Epithelial cell of esophagus (primary cell): ENCODE results near the gene GYPA.
"Not testable (repeated sequence)": the region's sequence is repeated elsewhere in the genome, so short reads cannot be mapped to it uniquely, and the experiment has no call there.

Source experiments
- DNase-seq: peaks from one replicate; pipeline ENCODE4 v3.0.0; 2010; ENCODE audit warnings: low read depth
- H3K4me3 ChIP-seq: 2 replicates; pipeline ENCODE4 v1.5.1; 2011; ENCODE audit warnings: mild to moderate bottlenecking, low read length, control low read depth
- TF ChIP-seq, protein P1 (sequence below): IDR thresholded peaks from 2 replicates; pipeline ENCODE4 v1.5.1; 2011; ENCODE audit warnings: low read depth, mild to moderate bottlenecking, low read length, control low read depth, inconsistent platforms; ENCODE audit not compliant: insufficient read depth; ENCODE audit errors: missing control alignments

The GYPA gene

GRCh38 chr4:144115519-144115918 is 25.0 kb downstream of the GYPA start:
- TF ChIP-seq, protein P1, sequence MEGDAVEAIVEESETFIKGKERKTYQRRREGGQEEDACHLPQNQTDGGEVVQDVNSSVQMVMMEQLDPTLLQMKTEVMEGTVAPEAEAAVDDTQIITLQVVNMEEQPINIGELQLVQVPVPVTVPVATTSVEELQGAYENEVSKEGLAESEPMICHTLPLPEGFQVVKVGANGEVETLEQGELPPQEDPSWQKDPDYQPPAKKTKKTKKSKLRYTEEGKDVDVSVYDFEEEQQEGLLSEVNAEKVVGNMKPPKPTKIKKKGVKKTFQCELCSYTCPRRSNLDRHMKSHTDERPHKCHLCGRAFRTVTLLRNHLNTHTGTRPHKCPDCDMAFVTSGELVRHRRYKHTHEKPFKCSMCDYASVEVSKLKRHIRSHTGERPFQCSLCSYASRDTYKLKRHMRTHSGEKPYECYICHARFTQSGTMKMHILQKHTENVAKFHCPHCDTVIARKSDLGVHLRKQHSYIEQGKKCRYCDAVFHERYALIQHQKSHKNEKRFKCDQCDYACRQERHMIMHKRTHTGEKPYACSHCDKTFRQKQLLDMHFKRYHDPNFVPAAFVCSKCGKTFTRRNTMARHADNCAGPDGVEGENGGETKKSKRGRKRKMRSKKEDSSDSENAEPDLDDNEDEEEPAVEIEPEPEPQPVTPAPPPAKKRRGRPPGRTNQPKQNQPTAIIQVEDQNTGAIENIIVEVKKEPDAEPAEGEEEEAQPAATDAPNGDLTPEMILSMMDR = no peak
- no peak overlapping the region for H3K4me3 ChIP-seq
- no peak for DNase-seq

GRCh38 chr4:144113546-144113945 is 27.0 kb downstream of the GYPA start:
- no peak overlapping the region for H3K4me3 ChIP-seq

DNA sequence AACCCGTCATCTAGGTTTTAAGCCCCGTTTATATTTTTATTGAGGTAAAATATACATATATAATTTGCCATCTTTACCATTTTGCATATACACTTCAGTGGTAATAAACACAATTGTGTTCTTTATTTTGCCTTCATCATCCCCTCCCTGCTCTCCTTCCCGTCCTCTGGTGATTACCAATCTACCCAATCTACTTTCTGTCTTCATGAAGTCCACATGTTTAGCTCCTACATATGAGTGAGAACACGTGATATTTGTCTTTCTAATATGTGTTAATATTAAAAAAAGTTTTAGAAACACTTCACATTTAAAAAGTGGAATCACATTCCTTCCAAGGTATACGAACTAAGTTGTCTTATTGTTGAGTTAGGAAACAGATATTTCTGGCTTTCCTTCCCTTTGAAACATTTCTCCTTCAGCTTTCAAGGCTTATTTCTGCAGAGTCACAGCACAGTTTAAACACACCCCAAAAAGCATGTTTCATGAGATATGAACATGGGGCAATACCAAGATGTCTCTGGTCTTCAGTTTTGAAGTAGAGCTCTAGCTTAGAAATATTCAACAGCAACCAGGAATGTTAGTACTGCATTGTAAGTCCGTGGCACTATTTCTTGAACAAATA is 35.9 kb downstream of the GYPA start:
- TF ChIP-seq, protein P1 = no peak
- H3K4me3 ChIP-seq = no peak overlapping the region
- no peak for DNase-seq

More at GRCh38 chr4:144113546-144113945, 27.0 kb downstream of the GYPA start:
- TF ChIP-seq, protein P1 = no peak
- DNase-seq = no peak

- not testable (repeated sequence) for DNase-seq, H3K4me3 ChIP-seq
These were observed 42.7 kb downstream of the GYPA start for GRCh38 chr4:144097776-144098175.

DNA sequence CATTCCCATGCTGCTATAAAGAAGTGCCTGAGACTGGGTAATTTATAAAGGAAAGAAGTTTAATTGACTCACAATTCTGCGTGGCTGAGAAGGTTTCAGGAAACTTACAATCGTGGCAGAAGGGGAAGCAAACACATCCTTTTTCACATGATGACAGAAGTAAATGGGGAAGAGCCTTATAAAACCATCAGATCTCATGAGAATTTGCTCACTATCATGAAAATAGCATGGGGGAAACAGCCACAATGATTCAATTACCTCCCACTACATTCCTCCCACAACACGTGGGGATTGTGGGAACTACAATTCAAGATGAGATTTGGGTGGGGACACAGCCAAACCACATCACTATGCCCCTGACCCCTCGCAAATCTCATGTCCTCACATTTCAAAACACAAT is 46.5 kb downstream of the GYPA start:
- not testable (repeated sequence) for H3K4me3 ChIP-seq, DNase-seq

GRCh38 chr4:144091181-144091580 is 49.3 kb downstream of the GYPA start:
- not testable (repeated sequence) for DNase-seq, H3K4me3 ChIP-seq

GRCh38 chr4:144090744-144091143 is 49.8 kb downstream of the GYPA start:
- TF ChIP-seq, protein P1 = no peak
- no peak for DNase-seq
- H3K4me3 ChIP-seq = no peak overlapping the region

DNA sequence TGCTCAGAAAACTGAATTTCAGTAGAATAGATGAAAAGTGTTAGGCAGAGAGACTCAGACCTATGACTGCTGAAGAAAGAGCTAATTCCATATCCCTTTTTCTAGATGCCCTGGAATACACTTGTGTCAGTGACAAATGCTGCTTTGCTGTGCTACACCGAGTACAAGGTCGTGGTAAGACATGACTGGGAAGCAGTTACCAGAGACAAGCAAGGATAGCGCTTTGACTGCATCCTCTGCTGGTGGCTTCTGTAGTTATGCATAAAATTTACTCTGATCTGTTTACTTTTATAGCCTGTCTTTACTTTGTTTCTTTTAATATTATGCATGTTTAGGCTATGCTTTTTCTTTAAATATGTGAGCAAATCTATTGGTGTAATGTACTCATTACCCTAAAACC is 58.5 kb downstream of the GYPA start:
- not testable (repeated sequence) for H3K4me3 ChIP-seq, DNase-seq

DNA sequence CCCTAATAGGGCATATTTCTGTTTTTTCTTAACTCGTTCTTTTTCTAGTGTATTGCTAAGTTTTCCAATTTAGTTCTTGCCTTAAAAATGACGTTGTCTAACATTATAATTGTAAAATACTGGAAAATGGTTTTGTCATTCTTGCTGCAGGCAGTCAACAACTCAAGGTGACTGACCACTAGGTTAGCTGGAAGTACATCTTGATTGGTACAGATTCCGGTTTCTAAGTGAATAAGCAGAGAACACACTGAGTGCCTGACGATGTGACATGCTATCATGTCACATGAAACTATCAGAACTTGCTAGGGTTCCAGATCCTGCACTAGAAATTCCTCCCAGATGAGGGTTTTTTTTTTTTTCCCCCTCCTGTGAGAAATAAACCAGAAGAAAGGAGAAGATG is 60.4 kb downstream of the GYPA start:
- DNase-seq = not testable (repeated sequence)

DNA sequence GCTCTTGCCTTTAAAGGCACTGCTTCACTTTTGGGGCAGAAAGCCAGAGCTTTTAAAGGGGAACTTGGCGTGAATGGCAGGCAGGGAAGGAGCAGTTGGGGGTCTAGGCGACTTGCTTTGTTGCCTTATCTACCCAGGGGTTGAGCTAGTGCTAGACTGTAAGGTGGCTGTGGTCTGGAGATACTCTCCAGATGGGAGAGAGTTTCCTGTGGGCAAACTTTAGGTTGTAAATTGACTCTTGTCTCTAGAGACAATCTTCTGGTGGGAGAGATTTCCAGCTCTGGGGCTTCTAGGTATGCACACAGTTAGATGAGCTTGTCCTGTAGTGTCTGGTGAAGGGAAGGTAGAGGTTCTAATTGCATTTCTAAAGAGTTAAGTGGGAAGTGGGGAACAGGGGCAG is 61.8 kb downstream of the GYPA start:
- not testable (repeated sequence) for H3K4me3 ChIP-seq, DNase-seq

More for the DNA sequence above, 60.4 kb downstream of the GYPA start:
- H3K4me3 ChIP-seq = not testable (repeated sequence)

DNA sequence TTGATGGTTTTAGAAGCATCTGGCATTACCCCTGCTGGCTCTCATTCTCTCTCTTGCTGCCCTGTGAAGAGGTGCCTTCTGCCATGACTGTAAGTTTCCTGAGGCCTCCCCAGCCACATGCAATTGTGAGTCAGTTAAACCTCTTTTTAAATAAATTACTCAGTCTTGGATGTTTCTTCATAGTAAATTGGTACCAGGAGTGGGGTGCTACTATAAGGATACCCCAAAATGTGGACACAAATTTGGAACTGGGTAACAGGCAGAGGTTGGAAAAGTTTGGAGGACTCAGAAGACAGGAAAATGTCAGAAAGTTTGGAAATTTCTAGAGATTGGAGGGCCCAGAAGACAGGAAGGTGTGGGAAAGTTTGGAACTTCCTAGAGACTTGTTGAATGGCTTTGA is 79.0 kb downstream of the GYPA start:
- not testable (repeated sequence) for H3K4me3 ChIP-seq, DNase-seq

- H3K4me3 ChIP-seq, DNase-seq: not testable (repeated sequence)
These were observed 80.2 kb downstream of the GYPA start for GRCh38 chr4:144060234-144060859.
